Neuronal stem cell (in vitro differentiated cells): ENCODE measurements around the gene LRRK2.

Experiments
- DNase-seq: peaks from one replicate; pipeline ENCODE4 v3.0.0-alpha.2; 2013; ENCODE audit warnings: low spot score
- H2AFZ ChIP-seq: one replicate; pipeline ENCODE4 v1.6.1; 2013; ENCODE audit warnings: mild to moderate bottlenecking, low read length, inconsistent platforms
- H2AK5ac ChIP-seq: 2 replicates; pipeline ENCODE4 v1.6.1; 2013; ENCODE audit warnings: low read depth, mild to moderate bottlenecking, inconsistent platforms, low read length, moderate library complexity, mixed read lengths
- H2BK120ac ChIP-seq: 2 replicates; pipeline ENCODE4 v1.6.1; 2013; ENCODE audit warnings: low read depth, mild to moderate bottlenecking, inconsistent platforms, low read length, moderate library complexity, mixed read lengths
- H2BK12ac ChIP-seq: one replicate; pipeline ENCODE4 v1.6.1; 2013; ENCODE audit warnings: low read length, inconsistent platforms
- H2BK15ac ChIP-seq: 2 replicates; pipeline ENCODE4 v1.6.1; 2013; ENCODE audit warnings: mild to moderate bottlenecking, low read length, inconsistent platforms, mixed read lengths
- H2BK5ac ChIP-seq: one replicate; pipeline ENCODE4 v1.6.1; 2013; ENCODE audit warnings: inconsistent platforms, mild to moderate bottlenecking, low read length, moderate library complexity
- H3K14ac ChIP-seq: one replicate; pipeline ENCODE4 v1.6.1; 2013; ENCODE audit warnings: low read length, inconsistent platforms
- H3K18ac ChIP-seq: 2 replicates; pipeline ENCODE4 v1.6.1; 2013; ENCODE audit warnings: low read length, inconsistent platforms
- H3K23ac ChIP-seq: 2 replicates; pipeline ENCODE4 v1.6.1; 2013; ENCODE audit warnings: low read depth, mild to moderate bottlenecking, mixed read lengths, low read length, inconsistent platforms; ENCODE audit not compliant: poor library complexity
- H3K27ac ChIP-seq: replicated peaks from 3 replicates; pipeline ENCODE4 v1.5.1; 2013; ENCODE audit warnings: low read length, inconsistent platforms
- H3K27me3 ChIP-seq, 3 experiments: 2 replicates each; pipeline ENCODE4 v1.6.1; 2013; ENCODE audit warnings: low read length in 3 of 3, mild to moderate bottlenecking in 2 of 3, inconsistent platforms in 1 of 3, low read depth in 1 of 3, mixed read lengths in 1 of 3, moderate library complexity in 1 of 3; ENCODE audit not compliant: control insufficient read depth in 3 of 3, insufficient read depth in 3 of 3
- H3K36me3 ChIP-seq, 2 donors: replicated peaks in 1 of 2; 2 replicates each; pipeline ENCODE4 v1.6.1; 2013; ENCODE audit warnings: low read length in 2 of 2; ENCODE audit not compliant: control insufficient read depth in 2 of 2, insufficient read depth in 2 of 2
- H3K4ac ChIP-seq: 2 replicates; pipeline ENCODE4 v1.6.1; 2013; ENCODE audit warnings: inconsistent platforms, mild to moderate bottlenecking, low read length, moderate library complexity
- H3K4me1 ChIP-seq, 2 donors: 1 replicate in 1 of 2; 2 replicates in 1 of 2; pipeline ENCODE4 v1.6.1; 2013; ENCODE audit warnings: low read length in 2 of 2, low read depth in 1 of 2; ENCODE audit not compliant: control insufficient read depth in 2 of 2, insufficient read depth in 1 of 2
- H3K4me2 ChIP-seq: one replicate; pipeline ENCODE4 v1.6.1; 2013; ENCODE audit warnings: mild to moderate bottlenecking, low read length, inconsistent platforms; ENCODE audit not compliant: insufficient read depth, poor library complexity, severe bottlenecking
- H3K4me3 ChIP-seq, 2 donors: 2 replicates each; pipeline ENCODE4 v1.5.1; 2013; ENCODE audit warnings: low read length in 2 of 2, mild to moderate bottlenecking in 2 of 2, inconsistent platforms in 1 of 2, moderate library complexity in 1 of 2
- H3K79me1 ChIP-seq: one replicate; pipeline ENCODE4 v1.6.1; 2013; ENCODE audit warnings: low read depth, mild to moderate bottlenecking, inconsistent platforms, low read length, moderate library complexity
- H3K9ac ChIP-seq: one replicate; pipeline ENCODE4 v1.6.1; 2013; ENCODE audit warnings: mild to moderate bottlenecking, low read depth, low read length, inconsistent platforms; ENCODE audit not compliant: poor library complexity
- H3K9me3 ChIP-seq, 2 donors: replicated peaks in 1 of 2; 2 replicates each; pipeline versions ENCODE3 to v1.6.1; 2013; ENCODE audit warnings: low read length in 2 of 2, mild to moderate bottlenecking in 2 of 2, inconsistent platforms in 1 of 2, low read depth in 1 of 2, mixed read lengths in 1 of 2, moderate library complexity in 1 of 2; ENCODE audit not compliant: control insufficient read depth in 2 of 2, insufficient read depth in 1 of 2
- H4K8ac ChIP-seq: one replicate; pipeline ENCODE4 v1.6.1; 2013; ENCODE audit warnings: low read depth, mild to moderate bottlenecking, inconsistent platforms, low read length, moderate library complexity
- H4K91ac ChIP-seq: one replicate; pipeline ENCODE4 v1.6.1; 2013; ENCODE audit warnings: low read length, low read depth, mild to moderate bottlenecking, inconsistent platforms; ENCODE audit not compliant: poor library complexity
- WGBS, 2 donors: extraction: QIAGEN DNeasy Blood & Tissue Kit; methylation state at CpG; one replicate each; pipeline ENCODE4 v1.1.7; 2013; ENCODE audit warnings: missing lambda C conversion rate in 2 of 2, mixed read lengths in 1 of 2; ENCODE audit not compliant: insufficient read length in 2 of 2, insufficient replicate concordance in 1 of 2; ENCODE audit errors: extremely low coverage in 2 of 2; 5-methylcytosine and 5-hydroxymethylcytosine counted together

Gene LRRK2

DNA sequence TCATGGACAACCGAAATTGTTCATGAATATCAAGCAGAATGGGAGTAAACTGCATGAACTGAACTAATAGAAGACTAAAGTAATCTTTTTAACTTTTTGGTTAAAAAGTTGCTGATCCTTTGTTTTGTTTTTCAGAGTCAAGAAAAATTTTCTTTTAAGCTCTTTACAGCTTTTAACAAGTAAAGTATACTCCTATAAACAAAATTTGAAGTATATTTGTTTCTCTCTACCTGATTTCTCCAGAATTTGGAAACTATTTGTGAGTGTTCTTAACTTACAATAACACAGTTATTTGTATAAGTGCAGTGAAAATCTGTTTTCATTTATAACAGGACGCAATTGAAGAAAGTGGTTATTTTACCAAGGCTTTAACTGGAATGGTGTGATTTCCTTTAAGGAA is 12.2 kb upstream of the LRRK2 start:
- Histone ChIP-seq H4K8ac (no peak overlapping the region), H2BK12ac (no peak overlapping the region), H2BK120ac (no peak overlapping the region), H3K23ac (no peak overlapping the region), H3K27me3 (peaks cover 0 to 7% (median 0%) of the 10 kb centered on the region in 3 experiments), H2AK5ac (no peak overlapping the region), H3K79me1 (no peaks in the 10 kb centered on the region), H2BK15ac (no peak overlapping the region), H2BK5ac (no peak overlapping the region), H3K4me3 (no peak overlapping the region), H3K9me3 (peaks cover 0 to 2% of the 10 kb centered on the region in 2 donors), H3K4me1 (no peaks in the 10 kb centered on the region), H4K91ac (no peak overlapping the region), H3K4me2 (no peak overlapping the region), H2AFZ (no peak overlapping the region), H3K18ac (no peak overlapping the region), H3K36me3 (no peaks in the 10 kb centered on the region), H3K27ac (no peak overlapping the region), H3K14ac (no peak overlapping the region), H3K9ac (no peak overlapping the region), H3K4ac (no peak overlapping the region)
- no peak for DNase-seq
- WGBS, 2 donors = no CpG with 5 or more reads among the region's 2 CpGs

DNA sequence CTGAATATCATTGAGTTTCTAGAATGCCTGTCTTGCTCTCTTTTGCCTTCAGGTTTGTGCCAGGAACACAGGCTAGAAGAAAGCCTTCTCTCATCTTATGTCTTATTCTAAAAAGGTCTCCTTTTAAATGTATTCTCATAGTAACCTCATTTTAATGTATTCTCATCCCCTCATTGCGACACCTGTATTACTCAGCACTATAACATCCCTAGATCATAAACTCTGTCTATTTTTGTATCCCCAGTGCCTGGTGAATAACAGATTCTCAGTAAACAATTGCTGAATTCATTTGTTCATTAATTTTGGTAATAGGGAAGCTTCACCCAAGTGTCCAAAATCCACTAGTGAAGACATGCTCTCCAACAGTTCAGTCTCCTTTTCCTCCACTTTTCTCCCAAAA is 8.8 kb upstream of the LRRK2 start:
- Histone ChIP-seq H2BK15ac (no peak overlapping the region), H2BK120ac (no peak overlapping the region), H3K14ac (no peak overlapping the region), H3K79me1 (no peaks in the 10 kb centered on the region), H3K23ac (no peak overlapping the region), H4K91ac (no peak overlapping the region), H2BK12ac (no peak overlapping the region), H2AFZ (no peak overlapping the region), H2AK5ac (no peak overlapping the region), H3K9ac (no peak overlapping the region), H3K27ac (no peak overlapping the region), H3K4me2 (no peak overlapping the region), H3K27me3 (peaks cover 0 to 7% (median 0%) of the 10 kb centered on the region in 3 experiments), H3K4ac (no peak overlapping the region), H3K18ac (no peak overlapping the region), H2BK5ac (no peak overlapping the region), H3K9me3 (peaks cover 0 to 2% of the 10 kb centered on the region in 2 donors), H3K4me1 (no peaks in the 10 kb centered on the region), H4K8ac (no peak overlapping the region), H3K4me3 (no peak overlapping the region), H3K36me3 (no peaks in the 10 kb centered on the region)
- WGBS, 2 donors = no CpG with 5 or more reads among the region's 1 CpG
- no peak for DNase-seq

DNA sequence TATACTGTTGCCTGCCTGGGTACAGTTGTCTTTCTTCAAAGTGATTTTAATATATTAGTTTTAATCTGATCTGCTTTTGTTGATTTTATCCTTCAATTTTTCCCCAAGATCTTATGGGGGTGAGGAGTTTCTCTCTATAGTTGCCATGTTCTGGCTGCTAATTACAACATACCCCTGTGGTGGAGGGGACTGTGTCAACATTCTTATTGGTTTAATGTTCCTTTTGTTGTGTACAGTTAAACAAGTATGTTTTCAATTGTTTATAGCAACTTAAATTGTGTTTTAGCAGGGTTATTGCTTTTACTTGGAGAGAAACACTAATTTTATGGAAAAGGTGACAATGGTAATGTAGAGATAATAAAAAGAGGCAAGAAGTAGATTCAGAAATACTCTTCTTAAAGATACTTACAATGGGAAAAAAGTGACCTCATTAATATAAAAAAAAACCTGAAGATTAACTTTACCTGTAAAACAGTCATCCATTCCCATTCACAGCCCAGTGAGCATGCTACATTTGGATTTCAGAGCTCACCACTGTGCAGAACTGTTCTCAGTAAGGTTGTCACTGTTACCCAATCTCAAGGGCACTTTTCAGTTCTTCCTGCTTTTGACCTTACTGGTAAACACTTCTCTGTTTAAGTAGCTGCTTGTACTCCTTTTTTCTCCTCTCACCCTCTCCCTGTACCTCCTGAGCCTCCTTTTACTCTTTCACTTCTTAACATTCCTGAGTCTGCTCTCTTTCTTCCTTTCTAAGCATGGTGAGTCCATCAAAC is 8.1 kb upstream of the LRRK2 start:
- Histone ChIP-seq H2BK120ac (no peak overlapping the region), H3K36me3 (no peaks in the 10 kb centered on the region)

DNA sequence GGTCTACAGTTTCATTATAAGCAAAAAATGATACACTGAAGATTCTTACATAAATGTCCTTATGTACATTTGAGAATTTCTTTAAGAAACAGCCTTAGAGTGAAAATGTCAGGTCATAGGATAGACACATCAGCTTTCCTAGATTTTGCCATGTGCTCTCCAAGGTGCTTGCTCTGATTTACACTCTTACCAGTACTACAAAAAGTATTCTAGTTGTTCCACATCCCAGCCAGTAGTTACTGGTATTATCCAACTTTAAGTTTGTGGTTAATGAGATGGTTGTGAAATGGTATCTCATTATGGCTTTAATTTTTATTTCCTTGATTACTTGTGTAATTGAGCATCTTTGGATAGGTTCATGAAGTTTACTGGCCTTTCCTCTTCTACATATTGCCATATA is 5.0 kb upstream of the LRRK2 start:
- no peak overlapping the region for H3K4me3 ChIP-seq
- no peak overlapping the region for H4K8ac ChIP-seq
- H2AK5ac ChIP-seq = no peak overlapping the region
- H3K79me1 ChIP-seq = no peaks in the 10 kb centered on the region
- no peak for DNase-seq
- H2BK5ac ChIP-seq = no peak overlapping the region
- H3K4me2 ChIP-seq = no peak overlapping the region
- no peak overlapping the region for H3K18ac ChIP-seq
- H2BK15ac ChIP-seq = no peak overlapping the region
- H2BK120ac ChIP-seq = no peak overlapping the region
- H2AFZ ChIP-seq = no peak overlapping the region
- no peaks in the 10 kb centered on the region for H3K36me3 ChIP-seq
- H3K14ac ChIP-seq = no peak overlapping the region
- no peak overlapping the region for H3K4ac ChIP-seq
- no peaks in the 10 kb centered on the region for H3K4me1 ChIP-seq
- no peak overlapping the region for H3K9ac ChIP-seq
- H3K27ac ChIP-seq = no peak overlapping the region
- H3K27me3 ChIP-seq = peaks cover 0 to 27% (median 13%) of the 10 kb centered on the region in 3 experiments
- H4K91ac ChIP-seq = no peak overlapping the region
- H3K23ac ChIP-seq = no peak overlapping the region
- no peak overlapping the region for H2BK12ac ChIP-seq
- no peaks in the 10 kb centered on the region for H3K9me3 ChIP-seq

More for the DNA sequence above, 8.1 kb upstream of the LRRK2 start:
- no peak overlapping the region for H3K18ac ChIP-seq
- no peaks in the 10 kb centered on the region for H3K79me1 ChIP-seq
- no peak overlapping the region for H3K23ac ChIP-seq
- no peak for DNase-seq
- H3K4me1 ChIP-seq = no peaks in the 10 kb centered on the region
- no peak overlapping the region for H3K14ac ChIP-seq
- no peak overlapping the region for H2BK5ac ChIP-seq
- H3K9ac ChIP-seq = no peak overlapping the region
- H3K27ac ChIP-seq = no peak overlapping the region
- H3K9me3 ChIP-seq = peaks cover 0 to 2% of the 10 kb centered on the region in 2 donors
- peaks cover 0 to 7% (median 0%) of the 10 kb centered on the region in 3 experiments for H3K27me3 ChIP-seq
- H3K4ac ChIP-seq = no peak overlapping the region
- no peak overlapping the region for H3K4me3 ChIP-seq
- no peak overlapping the region for H2AFZ ChIP-seq
- no peak overlapping the region for H4K8ac ChIP-seq
- no peak overlapping the region for H2AK5ac ChIP-seq
- H3K4me2 ChIP-seq = no peak overlapping the region
- H2BK15ac ChIP-seq = no peak overlapping the region
- no peak overlapping the region for H2BK12ac ChIP-seq
- H4K91ac ChIP-seq = no peak overlapping the region
